Measurements from ENCODE around the gene CORO2B. TPM values are rescaled to one million over a fixed set of nuclear protein-coding genes. Genes with fewer than 3 reads are reported as not detected.

Gene CORO2B
- polyA plus RNA-seq, 1 donor from 2014 or later, result 15.1 TPM

- TF ChIP-seq POLR2AphosphoS5 (IDR thresholded peaks at IDR 0.05) (no peak), TAF1 (IDR thresholded peaks at IDR 0.05; ENCODE audit: low read depth) (no peak), MXI1 (conservative IDR thresholded peaks at IDR 0.05; ENCODE audit: poor library complexity, severe bottlenecking) (no peak), EP300 (conservative IDR thresholded peaks at IDR 0.05; ENCODE audit: poor library complexity, severe bottlenecking) (no peak), SMC3 (conservative IDR thresholded peaks at IDR 0.05; ENCODE audit: poor library complexity) (no peak), CTCF (IDR thresholded peaks at IDR 0.05; ENCODE audit: poor library complexity, severe bottlenecking) (peak; percentile 35), RAD21 (conservative IDR thresholded peaks at IDR 0.05) (peak; percentile 28), EZH2 (IDR thresholded peaks at IDR 0.05; ENCODE audit: borderline replicate concordance, insufficient read depth, low read length, poor library complexity, severe bottlenecking) (no peak)
- H3K9me2 ChIP-seq (ENCODE audit: insufficient read depth, low read length), result no peaks in the 10 kb centered on the region
- H3K27me3 ChIP-seq (ENCODE audit: insufficient read depth, low read depth, low read length), result no peaks in the 10 kb centered on the region
- no peaks in the 10 kb centered on the region for H3K36me3 ChIP-seq (ENCODE audit: insufficient read depth, low read length)
- H3K4me3 ChIP-seq (ENCODE audit: low read length), result no peak overlapping the region
- no peak overlapping the region for H3K9ac ChIP-seq (ENCODE audit: low read length)
- H3K4me2 ChIP-seq (ENCODE audit: low read length), result no peak overlapping the region
- H3K9me3 ChIP-seq (ENCODE audit: low read length), result no peaks in the 10 kb centered on the region
- no peak overlapping the region for H2AFZ ChIP-seq (ENCODE audit: low read depth, low read length)
- no peaks in the 10 kb centered on the region for H4K20me1 ChIP-seq (ENCODE audit: insufficient read depth)
- H3F3A ChIP-seq (ENCODE audit: insufficient read depth, low read length, poor library complexity, severe bottlenecking), result no peaks in the 10 kb centered on the region
- H3K79me2 ChIP-seq (replicated peaks; ENCODE audit: insufficient read depth, low read length), result no peaks in the 10 kb centered on the region
- no peak overlapping the region for H3K27ac ChIP-seq (ENCODE audit: low read length)
Observed at GRCh38 chr15:68672781-68673205, 94.0 kb downstream of the CORO2B start.

GRCh38 chr15:68674975-68675374, 96.2 kb downstream of the CORO2B start:
- Histone ChIP-seq H3K9me3 (ENCODE audit: low read length) (no peaks in the 10 kb centered on the region), H3K27me3 (ENCODE audit: insufficient read depth, low read depth, low read length) (no peaks in the 10 kb centered on the region), H3F3A (ENCODE audit: insufficient read depth, low read length, poor library complexity, severe bottlenecking) (no peaks in the 10 kb centered on the region), H2AFZ (ENCODE audit: low read depth, low read length) (no peak overlapping the region), H3K9ac (ENCODE audit: low read length) (no peak overlapping the region), H3K79me2 (replicated peaks; ENCODE audit: insufficient read depth, low read length) (no peaks in the 10 kb centered on the region), H3K4me3 (ENCODE audit: low read length) (no peak overlapping the region), H3K9me2 (ENCODE audit: insufficient read depth, low read length) (no peaks in the 10 kb centered on the region), H3K4me2 (ENCODE audit: low read length) (no peak overlapping the region), H4K20me1 (ENCODE audit: insufficient read depth) (no peaks in the 10 kb centered on the region), H3K36me3 (ENCODE audit: insufficient read depth, low read length) (no peaks in the 10 kb centered on the region), H3K27ac (ENCODE audit: low read length) (no peak overlapping the region)
- TF ChIP-seq CTCF (IDR thresholded peaks at IDR 0.05; ENCODE audit: poor library complexity, severe bottlenecking), result no peak
- no peak for TF ChIP-seq REST (IDR thresholded peaks at IDR 0.05; ENCODE audit: borderline replicate concordance)
- TF ChIP-seq MXI1 (conservative IDR thresholded peaks at IDR 0.05; ENCODE audit: poor library complexity, severe bottlenecking), result no peak
- TF ChIP-seq RAD21 (conservative IDR thresholded peaks at IDR 0.05), result no peak
- TF ChIP-seq SMC3 (conservative IDR thresholded peaks at IDR 0.05; ENCODE audit: poor library complexity), result no peak
- TF ChIP-seq POLR2AphosphoS5 (IDR thresholded peaks at IDR 0.05), result no peak
- TF ChIP-seq EZH2 (IDR thresholded peaks at IDR 0.05; ENCODE audit: borderline replicate concordance, insufficient read depth, low read length, poor library complexity, severe bottlenecking), result no peak
- TF ChIP-seq TAF1 (IDR thresholded peaks at IDR 0.05; ENCODE audit: low read depth), result no peak
- TF ChIP-seq EP300 (conservative IDR thresholded peaks at IDR 0.05; ENCODE audit: poor library complexity, severe bottlenecking), result no peak

All from neural cell (in vitro differentiated cells).